GM18861 (cell line): ENCODE measurements around the gene FCF1.

ENCODE experiments used
- ATAC-seq: cut with Tn5 transposase; IDR thresholded peaks from one replicate; pipeline ENCODE4 v1.9.1; 2021; ENCODE audit not compliant: unreplicated experiment

Gene FCF1

GRCh38 chr14:74712499-74713394 is at the start of gene FCF1, which contains the start of gene AREL1:
Gene FCF1 (plus strand): TSS chr14:74713144. CDS start chr14:74713198, 54 bp downstream.
Gene AREL1 (minus strand): TSS chr14:74713080. CDS start chr14:74685615, 27,465 bp downstream.
- ATAC-seq: peak; percentile 88

- ATAC-seq: no peak
Observed at GRCh38 chr14:74663884-74664283, 49.1 kb upstream of the FCF1 start.

GRCh38 chr14:74664717-74665116 is 48.2 kb upstream of the FCF1 start:
- no peak for ATAC-seq

GRCh38 chr14:74667758-74668157 is 45.2 kb upstream of the FCF1 start:
- no peak for ATAC-seq

GRCh38 chr14:74669256-74669655 is 43.7 kb upstream of the FCF1 start:
- no peak for ATAC-seq

GRCh38 chr14:74669846-74670245 is 43.1 kb upstream of the FCF1 start:
- ATAC-seq: no peak

- no peak for ATAC-seq
Observed at GRCh38 chr14:74670726-74671411, 42.1 kb upstream of the FCF1 start.

- ATAC-seq: no peak
Observed at GRCh38 chr14:74671789-74672188, 41.2 kb upstream of the FCF1 start.

GRCh38 chr14:74673768-74674167 is 39.2 kb upstream of the FCF1 start:
- no peak for ATAC-seq

GRCh38 chr14:74675219-74675618 is 37.7 kb upstream of the FCF1 start:
- no peak for ATAC-seq

GRCh38 chr14:74682169-74682952 is 30.6 kb upstream of the FCF1 start:
- no peak for ATAC-seq

GRCh38 chr14:74683406-74683805 is 29.5 kb upstream of the FCF1 start:
- ATAC-seq: no peak

GRCh38 chr14:74684434-74684833 is 28.5 kb upstream of the FCF1 start:
- peak; percentile 52 for ATAC-seq

GRCh38 chr14:74685056-74685455 is 27.9 kb upstream of the FCF1 start:
- no peak for ATAC-seq

GRCh38 chr14:74685921-74686678 is 26.8 kb upstream of the FCF1 start:
- no peak for ATAC-seq

- no peak for ATAC-seq
Observed at GRCh38 chr14:74691456-74691855, 21.5 kb upstream of the FCF1 start.

- no peak for ATAC-seq
Observed at GRCh38 chr14:74693191-74693590, 19.8 kb upstream of the FCF1 start.

- ATAC-seq: no peak
Observed at GRCh38 chr14:74695406-74695805, 17.5 kb upstream of the FCF1 start.

- ATAC-seq: no peak
Observed at GRCh38 chr14:74697011-74697410, 15.9 kb upstream of the FCF1 start.

GRCh38 chr14:74697543-74697942 is 15.4 kb upstream of the FCF1 start:
- no peak for ATAC-seq

- ATAC-seq: no peak
Observed at GRCh38 chr14:74697976-74698375, 15.0 kb upstream of the FCF1 start.
